HK-2 (cell line): ENCODE results near the gene NPDC1.
"Not testable (repeated sequence)": the region's sequence is repeated elsewhere in the genome, so short reads cannot be mapped to it uniquely, and the experiment has no call there.

Experiments used
- DNase-seq: peaks from one replicate; pipeline ENCODE4 v3.0.0-alpha.2; 2018; ENCODE audit not compliant: unreplicated experiment

Gene NPDC1

DNA sequence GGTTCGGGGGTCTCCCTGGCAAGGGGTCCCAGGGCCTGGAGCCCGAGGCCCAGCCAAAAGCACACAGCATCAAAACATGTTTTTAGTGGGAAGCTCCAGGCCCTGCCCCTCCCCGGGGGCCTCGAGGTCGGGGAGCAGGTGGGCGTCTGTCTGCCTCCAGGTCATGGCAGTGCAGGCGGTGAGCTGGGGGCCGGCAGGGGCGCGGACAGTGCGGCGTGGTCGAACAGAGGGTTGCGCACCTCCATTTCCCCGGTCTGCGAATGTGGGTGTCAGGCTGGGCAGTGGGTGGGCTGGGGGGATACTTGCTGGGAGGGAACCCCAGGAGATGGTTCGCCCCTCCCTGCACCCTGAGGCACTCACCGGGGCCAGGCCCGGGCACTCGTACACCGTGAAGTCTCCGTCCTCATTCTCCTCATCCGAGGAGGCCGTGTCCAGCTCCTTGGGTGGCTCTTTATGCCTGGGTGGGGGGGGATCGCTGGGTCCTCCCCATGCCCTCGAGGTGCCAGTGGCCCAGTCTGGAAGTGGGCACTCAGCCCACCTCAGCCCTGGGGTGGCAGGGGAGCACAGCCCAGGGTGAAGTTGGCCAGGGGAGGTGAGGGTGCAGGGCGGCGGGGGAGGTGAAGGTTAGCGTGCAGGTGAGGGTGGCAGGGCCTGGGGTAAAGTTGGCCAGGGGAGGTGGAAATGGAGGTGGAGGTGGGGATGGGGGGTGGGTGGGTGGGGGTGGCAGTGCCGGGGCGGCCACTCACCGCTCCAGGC, 6.2 kb downstream of the NPDC1 start:
- DNase-seq, result no peak

GRCh38 chr9:137038916-137039315, 7.1 kb downstream of the NPDC1 start:
- DNase-seq, result no peak

GRCh38 chr9:137037483-137037882, 8.5 kb downstream of the NPDC1 start:
- DNase-seq, result no peak

GRCh38 chr9:137037035-137037434, 8.9 kb downstream of the NPDC1 start:
- DNase-seq, result no peak

DNA sequence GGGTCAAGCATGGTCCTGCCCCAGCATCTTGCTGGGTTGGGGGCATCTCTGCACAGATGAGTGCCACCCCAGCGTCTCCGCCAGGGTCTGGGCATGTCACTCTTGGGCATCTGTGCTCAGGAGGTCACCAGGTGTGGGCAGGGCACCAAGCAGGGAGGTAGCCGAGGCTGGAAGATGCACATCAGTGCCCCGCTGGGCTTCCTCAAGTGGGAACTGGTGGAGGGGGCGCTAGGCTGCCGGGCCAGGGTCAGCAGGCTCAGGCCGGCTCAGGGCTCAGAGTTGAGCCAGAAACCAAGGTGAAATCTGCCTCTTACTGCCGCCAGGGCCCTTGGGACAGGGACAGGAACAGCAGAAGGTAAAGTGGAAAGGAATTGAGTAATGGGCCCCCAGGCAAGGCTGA, 10.0 kb downstream of the NPDC1 start:
- no peak for DNase-seq

DNA sequence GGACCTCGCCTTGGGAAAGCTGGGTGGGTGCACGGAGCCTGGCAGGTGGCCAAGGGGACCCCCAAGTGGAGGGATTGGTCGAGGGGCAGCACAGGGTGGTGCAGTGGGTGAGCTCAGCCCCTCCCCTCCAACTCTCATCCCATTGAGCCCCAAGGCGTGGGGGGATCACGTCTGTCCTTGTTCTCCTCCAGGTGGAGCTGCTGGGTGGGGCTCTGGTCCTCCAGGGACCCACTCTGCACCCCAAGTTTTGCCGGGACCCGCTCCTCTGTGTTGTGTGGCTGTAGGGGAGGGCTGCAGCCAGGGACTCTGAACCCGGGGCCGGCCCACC, 10.5 kb downstream of the NPDC1 start:
- no peak for DNase-seq

DNA sequence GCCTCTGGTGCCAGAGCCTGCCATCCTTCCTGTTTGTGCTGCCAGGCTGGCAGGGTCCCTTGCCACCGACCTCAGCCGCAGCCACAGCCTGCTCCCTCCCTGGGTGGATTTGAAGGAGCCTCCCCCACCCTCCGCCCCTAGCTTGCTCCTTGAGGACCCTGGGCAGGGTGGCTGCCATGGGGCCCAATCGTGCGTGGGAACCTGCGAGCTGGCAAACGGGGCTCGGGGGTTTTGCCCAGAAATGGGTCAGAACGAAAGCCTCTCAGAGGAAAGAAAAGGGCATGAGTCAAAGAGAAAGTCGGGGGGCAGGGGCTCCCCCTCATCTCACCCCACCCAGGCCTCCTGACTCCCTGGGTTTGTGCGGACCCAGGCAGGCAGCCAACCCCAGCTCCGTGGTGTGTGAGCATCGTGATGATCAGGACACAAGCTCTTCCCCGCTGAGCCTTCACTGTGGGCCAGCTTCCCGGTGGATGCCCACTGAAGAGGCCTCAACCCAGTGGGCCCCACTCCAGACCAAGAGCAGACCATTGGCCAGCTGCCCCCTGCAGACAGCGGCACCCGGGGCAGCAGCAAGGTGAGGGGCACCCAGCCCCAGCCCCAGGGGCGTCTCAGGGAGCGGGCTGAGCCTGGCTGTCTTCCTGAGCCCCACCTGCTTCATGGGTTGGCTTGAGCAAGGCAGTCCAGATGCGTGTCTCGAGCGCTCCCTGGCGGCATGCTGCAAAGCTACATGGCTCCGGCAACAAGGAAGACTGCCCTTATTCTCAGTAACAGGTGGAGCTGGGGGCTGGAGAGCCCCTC, 11.1 kb downstream of the NPDC1 start:
- peak; percentile 84 for DNase-seq

DNA sequence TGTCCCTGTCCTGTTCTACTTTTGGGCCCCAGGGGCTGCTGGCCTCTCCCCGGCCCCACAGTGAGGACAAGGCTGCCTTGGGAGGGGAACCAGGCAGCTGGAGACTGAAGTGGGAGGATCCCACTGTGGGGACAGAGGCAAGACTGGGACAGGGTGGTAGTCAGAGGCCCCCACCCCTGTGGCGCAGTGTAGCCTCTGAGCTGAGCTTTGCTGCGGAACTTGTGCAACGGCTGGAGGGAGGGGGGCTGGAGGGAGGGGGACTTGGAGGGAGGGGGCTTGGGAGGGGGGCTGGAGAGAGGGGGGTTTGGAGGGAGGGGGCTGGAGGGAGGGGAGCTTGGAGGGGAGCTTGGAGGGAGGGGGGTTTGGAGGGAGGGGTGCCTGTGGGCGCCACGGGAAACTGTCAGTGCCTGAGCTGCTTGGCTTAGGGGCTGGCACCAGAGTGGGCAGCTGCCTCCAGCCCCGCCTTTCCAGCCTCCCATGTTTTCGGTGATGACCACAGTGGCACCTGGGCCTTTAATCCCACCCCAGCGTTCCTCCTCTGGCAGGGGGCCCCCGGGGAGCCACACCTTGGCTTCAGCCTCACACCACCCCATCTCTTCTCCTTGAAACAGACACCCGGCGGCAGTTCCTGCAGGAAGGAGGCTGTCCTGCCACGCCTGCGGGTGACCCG, 11.8 kb downstream of the NPDC1 start:
- DNase-seq, result no peak

DNA sequence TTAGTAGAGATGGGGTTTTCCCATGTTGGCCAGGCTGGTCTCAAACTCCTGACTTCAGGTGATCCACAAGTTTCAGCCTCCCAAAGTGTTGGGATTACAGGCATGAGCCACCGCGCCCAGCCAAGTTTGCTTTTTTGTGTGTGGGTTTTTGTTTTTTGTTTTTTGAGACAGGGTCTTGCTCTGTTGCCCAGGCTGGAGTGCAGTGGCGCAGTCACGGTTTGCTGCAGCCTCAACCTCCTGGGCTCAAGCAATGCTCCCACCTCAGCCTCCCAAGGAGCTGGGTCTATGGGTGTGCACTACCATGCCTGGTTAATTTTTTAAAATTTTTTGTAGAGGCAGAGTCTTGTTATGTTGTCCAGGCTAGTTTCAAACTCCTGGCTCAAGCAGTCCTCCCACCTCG, 12.5 kb downstream of the NPDC1 start:
- not testable (repeated sequence) for DNase-seq

- DNase-seq, result no peak
Observed at GRCh38 chr9:137032858-137033257, 13.1 kb downstream of the NPDC1 start.

DNA sequence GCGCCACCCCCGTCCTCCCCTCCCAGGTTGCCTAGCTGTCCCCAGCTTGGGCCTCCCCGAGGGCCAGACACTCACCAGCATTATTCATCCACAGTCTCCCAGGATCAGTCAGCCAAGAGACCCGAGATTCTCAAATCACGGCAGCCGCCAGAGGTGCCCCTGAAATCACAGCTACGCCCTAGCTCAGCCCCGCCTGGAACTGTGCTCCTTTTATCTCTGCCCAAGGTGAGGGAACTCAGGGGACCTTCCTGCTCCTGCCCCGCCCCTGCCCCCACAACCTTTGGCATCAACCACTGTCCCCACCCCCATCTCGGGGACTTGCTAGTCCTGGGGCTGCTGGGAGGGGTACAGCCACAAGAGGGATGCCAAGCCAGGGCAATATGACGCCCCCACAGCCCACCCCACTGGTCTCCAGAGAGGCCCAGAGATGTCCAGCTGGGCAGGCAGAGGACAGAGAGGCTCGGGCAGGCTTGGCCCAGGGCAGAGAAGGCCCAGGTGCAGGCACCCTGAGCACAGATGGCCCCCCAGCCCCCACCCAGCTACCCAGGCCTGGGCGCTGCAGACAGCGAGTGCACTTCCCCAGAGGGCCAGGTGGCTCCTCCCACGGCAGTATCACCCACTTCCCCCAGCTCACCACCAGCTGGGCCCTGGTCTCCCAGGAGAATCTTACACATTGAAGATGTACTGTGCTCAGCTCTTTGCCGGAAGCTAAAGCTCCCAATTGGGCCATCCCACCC, 13.9 kb downstream of the NPDC1 start, which contains the start of gene FUT7:
Gene FUT7 (minus strand): TSS at position 185 of the 737 bp plus-strand sequence. CDS start 97 bp downstream, at position 88.
- DNase-seq, result no peak

DNA sequence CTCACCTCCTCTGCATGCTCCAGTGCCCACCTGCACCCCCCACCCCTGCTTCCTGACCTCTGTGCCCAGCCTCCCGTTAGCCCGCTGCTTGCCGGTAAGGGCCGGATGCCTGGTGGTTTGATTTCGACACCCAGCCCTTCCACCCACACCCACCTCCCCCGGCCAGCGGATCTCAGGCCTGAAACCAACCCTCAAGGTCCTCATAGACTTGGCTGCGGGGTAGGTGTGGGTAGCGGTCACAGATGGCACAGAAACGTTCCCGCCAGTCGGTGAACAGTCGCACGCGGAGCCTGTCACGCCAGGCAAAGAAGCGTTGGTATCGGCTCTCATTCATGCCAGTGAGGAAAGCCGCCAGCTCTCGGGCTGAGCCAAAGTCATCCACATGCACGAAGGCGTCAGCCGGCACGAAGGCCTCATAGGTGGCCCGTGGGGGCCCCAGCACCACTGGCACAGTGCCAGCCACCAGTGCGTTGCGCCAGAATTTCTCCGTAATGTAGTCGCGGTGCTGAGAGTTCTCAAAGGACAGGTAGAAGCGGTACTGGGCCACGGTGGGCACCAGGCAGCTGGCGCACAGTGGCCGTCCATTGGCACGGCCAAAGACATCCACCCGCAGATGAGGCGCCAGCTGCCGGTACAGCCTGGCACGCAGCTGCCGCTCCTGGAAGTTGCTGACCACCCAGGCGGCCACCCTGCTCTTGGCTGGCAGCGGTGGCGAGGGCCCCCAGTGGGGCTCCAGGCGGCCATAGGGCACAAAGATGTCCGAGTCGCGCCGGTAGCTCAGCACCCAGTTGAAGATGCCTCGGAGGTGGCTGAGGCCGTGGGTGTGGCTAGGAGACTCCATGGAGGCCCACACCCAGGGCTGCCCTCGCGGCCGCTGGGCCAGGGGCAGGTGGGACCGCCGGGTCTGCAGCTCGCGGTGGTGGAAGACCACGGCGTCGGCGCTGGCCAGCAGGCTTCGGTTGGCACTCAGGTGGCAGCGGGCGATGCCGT, 15.1 kb downstream of the NPDC1 start:
- peak; percentile 54 for DNase-seq

DNA sequence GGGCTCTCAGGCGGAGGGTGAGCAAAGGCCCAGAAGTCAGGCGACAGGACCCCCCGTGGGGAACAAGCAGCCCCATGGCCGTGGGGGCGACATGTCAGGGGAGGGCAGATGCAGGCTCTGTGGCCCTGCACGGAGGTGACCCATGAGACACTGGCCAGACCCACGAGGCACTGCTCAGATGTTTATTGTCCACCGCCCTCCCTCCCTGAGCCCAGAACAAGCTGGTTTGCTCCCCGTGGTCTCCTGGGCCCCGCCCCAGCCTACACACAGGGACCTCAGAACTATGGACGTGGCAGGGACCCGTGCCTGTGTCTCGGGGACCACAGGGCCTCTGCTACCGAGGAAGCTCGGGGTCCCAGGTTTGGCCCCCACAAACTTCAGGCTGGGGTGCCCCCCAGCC, 16.0 kb downstream of the NPDC1 start:
- no peak for DNase-seq

DNA sequence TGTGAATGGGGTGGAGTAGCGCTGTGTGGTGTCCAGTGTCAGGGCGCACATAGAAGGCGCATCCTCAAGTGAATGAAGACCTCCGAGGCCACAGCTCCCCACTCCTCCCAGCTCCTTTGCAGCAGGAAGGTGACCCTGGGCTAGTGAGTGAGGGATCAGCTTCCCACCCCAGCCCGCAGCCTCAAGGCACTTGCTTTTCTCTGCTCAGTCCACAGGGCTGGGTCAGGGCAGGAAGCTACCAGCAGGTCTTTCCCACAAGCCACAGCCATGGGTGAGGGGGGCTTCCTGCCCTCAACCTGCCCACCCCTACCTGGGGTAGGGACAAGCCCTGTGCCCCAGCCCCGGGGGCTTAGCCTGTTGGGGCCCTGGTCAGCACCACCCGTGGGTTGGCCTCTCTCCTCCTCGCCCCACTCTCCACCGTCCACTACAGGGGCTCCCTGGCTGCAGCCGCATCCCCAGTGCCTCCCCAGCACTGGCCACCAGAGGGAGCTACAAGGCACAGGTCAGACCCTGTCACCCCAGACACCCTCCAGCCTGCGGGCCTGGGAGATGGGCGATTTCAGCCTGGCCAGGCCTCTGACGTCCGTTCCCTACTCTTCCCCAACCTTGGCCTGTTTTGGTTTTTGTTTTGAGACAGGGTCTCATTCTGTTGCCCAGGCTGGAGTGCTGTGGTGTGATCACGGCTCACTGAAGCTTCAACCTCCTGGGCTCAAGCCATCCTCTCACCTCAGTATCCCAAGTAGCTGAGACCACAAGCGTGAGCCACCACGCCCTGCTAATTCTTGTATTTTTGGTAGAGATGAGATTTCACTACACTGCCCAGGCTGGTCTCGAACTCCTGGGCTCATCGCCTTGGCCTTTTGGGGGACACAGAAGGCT, 16.7 kb downstream of the NPDC1 start:
- peak; percentile 83 for DNase-seq

- peak; percentile 51 for DNase-seq
Observed at GRCh38 chr9:137028263-137029057, 17.5 kb downstream of the NPDC1 start.

- DNase-seq, result peak; percentile 34
Observed at GRCh38 chr9:137027369-137028262, 18.4 kb downstream of the NPDC1 start, which contains the start of gene ABCA2. TSS of gene ABCA2 (minus strand) at chr9:137028237. CDS start at chr9:137028140, 97 bp downstream.

DNA sequence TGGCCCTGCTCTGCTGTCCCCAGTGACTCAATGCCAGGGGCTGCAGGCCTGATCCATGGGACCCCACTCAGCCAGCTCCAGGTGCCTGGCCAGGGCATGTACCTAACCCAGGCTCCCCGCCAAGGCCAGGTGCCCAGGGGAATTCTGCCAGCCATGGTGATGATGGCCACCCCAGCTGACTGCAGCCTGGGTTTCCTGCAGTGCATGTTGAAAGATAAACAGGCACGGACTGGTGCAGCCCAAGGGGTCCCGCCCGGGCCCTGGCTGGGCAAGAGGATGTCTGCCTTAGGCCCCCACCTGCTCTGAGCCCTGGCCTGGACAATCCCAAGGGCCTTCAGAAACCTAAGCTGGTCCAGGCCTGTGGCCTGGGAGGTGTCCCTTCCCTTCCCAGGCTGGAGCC, 19.1 kb downstream of the NPDC1 start:
- no peak for DNase-seq

DNA sequence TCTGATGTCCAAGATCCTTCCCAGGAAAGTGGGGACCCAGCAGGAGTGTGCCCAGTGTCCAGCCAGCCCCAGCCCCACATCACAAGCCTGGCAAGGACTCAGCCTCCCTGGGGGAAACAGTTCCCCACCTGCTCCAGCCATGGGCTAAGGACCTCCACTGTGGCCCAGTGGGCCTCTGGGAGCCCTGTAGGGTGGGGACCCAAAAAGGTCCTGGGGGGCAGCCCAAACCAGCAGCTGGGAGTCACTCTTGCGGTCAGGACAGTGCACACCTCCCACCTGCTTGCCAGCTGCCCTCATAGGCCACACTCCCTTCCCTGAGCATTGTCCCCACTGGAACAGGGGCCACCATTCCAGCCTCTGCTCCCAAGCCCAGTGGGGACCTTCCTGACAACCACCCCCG, 19.6 kb downstream of the NPDC1 start:
- no peak for DNase-seq
